Measurements from ENCODE around the gene CHKA. TPM values are rescaled to one million over a fixed set of nuclear protein-coding genes. Genes with fewer than 3 reads are reported as not detected.

The CHKA gene
- total and polyA plus RNA-seq, 4 experiments from 2014 or later, result 1.5 to 2.7 (median 2.6) TPM

- Histone ChIP-seq H3K27ac (ENCODE audit: low read depth, low read length) (no peak overlapping the region), H3K27me3 (ENCODE audit: insufficient read depth, low read length) (no peaks in the 10 kb centered on the region), H3K9me3 (ENCODE audit: control insufficient read depth in 1 of 2, low read length in 2 of 2) (no peaks in the 10 kb centered on the region), H3K4me1 (ENCODE audit: insufficient read depth, low read length) (peaks cover 13% of the 10 kb centered on the region), H3K4me3 (ENCODE audit: low read length in 2 of 2) (no peak overlapping the region), H3K36me3 (ENCODE audit: insufficient read depth, low read length) (peaks cover 26% of the 10 kb centered on the region)
- peaks cover 3 to 16% (median 10%) of the 10 kb centered on the region in 4 donors for H3K4me1 Mint-ChIP-seq
- POLR2A ChIA-PET (ENCODE audit: partially characterized antibody), result no interaction called here
- no peak for DNase-seq
- H3K4me3 Mint-ChIP-seq, result no peak overlapping the region
- H3K36me3 Mint-ChIP-seq, result peaks cover 0 to 38% of the 10 kb centered on the region in 2 donors
- no peaks in the 10 kb centered on the region for H3K9me3 Mint-ChIP-seq
- CTCF ChIA-PET (ENCODE audit: partially characterized antibody), result no interaction called here
- intact Hi-C loops (cut with micrococcal nuclease), result no loop called here
- H3K27me3 Mint-ChIP-seq, result no peaks in the 10 kb centered on the region
- H3K27ac Mint-ChIP-seq, result peak overlapping the region in 1 of 7 donors; percentile 52
These were observed 76.3 kb downstream of the CHKA start for GRCh38 chr11:68044898-68045351.

- Mint-ChIP-seq H3K27me3 (no peaks in the 10 kb centered on the region), H3K9me3 (no peaks in the 10 kb centered on the region), H3K27ac (no peak overlapping the region), H3K4me1 (peaks cover 3 to 23% (median 12%) of the 10 kb centered on the region in 4 donors), H3K36me3 (peaks cover 0 to 39% of the 10 kb centered on the region in 2 donors), H3K4me3 (no peak overlapping the region)
- H3K9me3 ChIP-seq (ENCODE audit: control insufficient read depth in 1 of 2, low read length in 2 of 2), result no peaks in the 10 kb centered on the region
- no peaks in the 10 kb centered on the region for H3K27me3 ChIP-seq (ENCODE audit: insufficient read depth, low read length)
- ChIA-PET POLR2A (ENCODE audit: partially characterized antibody) (no interaction called here), CTCF (ENCODE audit: partially characterized antibody) (no interaction called here)
- DNase-seq, result no peak
- H3K27ac ChIP-seq (ENCODE audit: low read depth, low read length), result no peak overlapping the region
- H3K36me3 ChIP-seq (ENCODE audit: insufficient read depth, low read length), result peaks cover 20% of the 10 kb centered on the region
- intact Hi-C loops (cut with micrococcal nuclease), result no loop called here
- H3K4me3 ChIP-seq (ENCODE audit: low read length in 2 of 2), result no peak overlapping the region
- peaks cover 13% of the 10 kb centered on the region for H3K4me1 ChIP-seq (ENCODE audit: insufficient read depth, low read length)
These were observed 76.9 kb downstream of the CHKA start for GRCh38 chr11:68044145-68044813.

- peaks cover 16% of the 10 kb centered on the region for H3K36me3 ChIP-seq (ENCODE audit: insufficient read depth, low read length)
- POLR2A ChIA-PET (ENCODE audit: partially characterized antibody), result interaction anchor here (5.6 kb wide), 1 partner anchor 13 kb away, joined by 34 read pairs; the partner anchor contains the start of gene NDUFS8
- H3K4me1 ChIP-seq (ENCODE audit: insufficient read depth, low read length), result peaks cover 16% of the 10 kb centered on the region
- CTCF ChIA-PET (ENCODE audit: partially characterized antibody), result interaction anchor here (1.5 kb wide), 1 partner anchor 49 kb away, joined by 4 read pairs; no protein-coding TSS in a partner anchor
- no peaks in the 10 kb centered on the region for H3K9me3 ChIP-seq (ENCODE audit: control insufficient read depth in 1 of 2, low read length in 2 of 2)
- no peaks in the 10 kb centered on the region for H3K27me3 Mint-ChIP-seq
- H3K36me3 Mint-ChIP-seq, result peaks cover 0 to 36% of the 10 kb centered on the region in 2 donors
- H3K4me3 Mint-ChIP-seq, result no peak overlapping the region
- no peaks in the 10 kb centered on the region for H3K27me3 ChIP-seq (ENCODE audit: insufficient read depth, low read length)
- intact Hi-C loops (cut with micrococcal nuclease), result no loop called here
- DNase-seq, result no peak
- H3K4me3 ChIP-seq (ENCODE audit: low read length in 2 of 2), result no peak overlapping the region
- no peak overlapping the region for H3K27ac Mint-ChIP-seq
- no peak overlapping the region for H3K27ac ChIP-seq (ENCODE audit: low read depth, low read length)
- H3K4me1 Mint-ChIP-seq, result peaks cover 3 to 25% (median 12%) of the 10 kb centered on the region in 4 donors
- no peaks in the 10 kb centered on the region for H3K9me3 Mint-ChIP-seq
These were observed 77.6 kb downstream of the CHKA start for GRCh38 chr11:68043349-68044144.

- no peak overlapping the region for H3K4me3 ChIP-seq (ENCODE audit: low read length in 2 of 2)
- H3K9me3 ChIP-seq (ENCODE audit: control insufficient read depth in 1 of 2, low read length in 2 of 2), result no peaks in the 10 kb centered on the region
- peaks cover 16% of the 10 kb centered on the region for H3K36me3 ChIP-seq (ENCODE audit: insufficient read depth, low read length)
- Mint-ChIP-seq H3K36me3 (peaks cover 0 to 33% of the 10 kb centered on the region in 2 donors), H3K27ac (no peak overlapping the region), H3K4me3 (no peak overlapping the region), H3K9me3 (no peaks in the 10 kb centered on the region), H3K27me3 (no peaks in the 10 kb centered on the region), H3K4me1 (peaks cover 3 to 25% (median 12%) of the 10 kb centered on the region in 4 donors)
- DNase-seq, result no peak
- H3K27ac ChIP-seq (ENCODE audit: low read depth, low read length), result no peak overlapping the region
- H3K27me3 ChIP-seq (ENCODE audit: insufficient read depth, low read length), result no peaks in the 10 kb centered on the region
- peaks cover 21% of the 10 kb centered on the region for H3K4me1 ChIP-seq (ENCODE audit: insufficient read depth, low read length)
- CTCF ChIA-PET (ENCODE audit: partially characterized antibody), result interaction anchor here (1.5 kb wide), 1 partner anchor 49 kb away, joined by 4 read pairs; no protein-coding TSS in a partner anchor
- POLR2A ChIA-PET (ENCODE audit: partially characterized antibody), result interaction anchor here (5.6 kb wide), 1 partner anchor 12 kb away, joined by 34 read pairs; the partner anchor contains the start of gene NDUFS8
- intact Hi-C loops (cut with micrococcal nuclease), result no loop called here
These were observed 78.2 kb downstream of the CHKA start for GRCh38 chr11:68043029-68043348.

- no peak for DNase-seq
- peak overlapping the region in 1 of 8 donors; percentile 6 for H3K4me3 Mint-ChIP-seq
- intact Hi-C loops (cut with micrococcal nuclease), result no loop called here
These were observed 78.8 kb downstream of the CHKA start for GRCh38 chr11:68042219-68043028.

GRCh38 chr11:68041617-68042218 lies 79.5 kb downstream of the CHKA start:
- Mint-ChIP-seq H3K36me3 (peaks cover 0 to 27% of the 10 kb centered on the region in 2 donors), H3K9me3 (no peaks in the 10 kb centered on the region), H3K4me1 (peaks cover 9 to 36% (median 20%) of the 10 kb centered on the region in 4 donors), H3K27me3 (no peaks in the 10 kb centered on the region), H3K27ac (peak overlapping the region; percentile 60 to 91 (median 79)), H3K4me3 (peak overlapping the region; percentile 16 to 66 (median 44))
- intact Hi-C loops (cut with micrococcal nuclease), result no loop called here
- H3K27ac ChIP-seq (ENCODE audit: low read depth, low read length), result peak overlapping the region; percentile 90
- no peaks in the 10 kb centered on the region for H3K27me3 ChIP-seq (ENCODE audit: insufficient read depth, low read length)
- CTCF ChIA-PET (ENCODE audit: partially characterized antibody), result interaction anchor here (1.1 to 1.5 kb wide), 2 partner anchors 47 to 168 kb away, joined by 4 read pairs; no protein-coding TSS in a partner anchor
- H3K4me1 ChIP-seq (ENCODE audit: insufficient read depth, low read length), result peaks cover 34% of the 10 kb centered on the region
- DNase-seq, result no peak
- H3K9me3 ChIP-seq (ENCODE audit: control insufficient read depth in 1 of 2, low read length in 2 of 2), result no peaks in the 10 kb centered on the region
- peaks cover 16% of the 10 kb centered on the region for H3K36me3 ChIP-seq (ENCODE audit: insufficient read depth, low read length)
- H3K4me3 ChIP-seq (ENCODE audit: low read length in 2 of 2), result no peak overlapping the region
- POLR2A ChIA-PET (ENCODE audit: partially characterized antibody), result interaction anchor here (0.6 to 5.6 kb wide), 3 partner anchors 11 to 307 kb away, joined by 3 to 34 read pairs (median 4); partner anchors contain the start of gene NDUFS8

More at GRCh38 chr11:68042219-68043028, 78.8 kb downstream of the CHKA start:
- ChIA-PET CTCF (ENCODE audit: partially characterized antibody) (interaction anchor here (1.1 to 1.5 kb wide), 2 partner anchors 48 to 167 kb away, joined by 4 read pairs; no protein-coding TSS in a partner anchor), POLR2A (ENCODE audit: partially characterized antibody) (interaction anchor here (0.6 to 5.6 kb wide), 3 partner anchors 12 to 307 kb away, joined by 3 to 34 read pairs (median 4); partner anchors contain the start of gene NDUFS8)
- Mint-ChIP-seq H3K36me3 (peaks cover 0 to 29% of the 10 kb centered on the region in 2 donors), H3K9me3 (no peaks in the 10 kb centered on the region), H3K27me3 (no peaks in the 10 kb centered on the region), H3K27ac (peak overlapping the region in 2 of 7 donors; percentile 64 to 71), H3K4me1 (peaks cover 3 to 29% (median 14%) of the 10 kb centered on the region in 4 donors)
- Histone ChIP-seq H3K36me3 (ENCODE audit: insufficient read depth, low read length) (peaks cover 16% of the 10 kb centered on the region), H3K27ac (ENCODE audit: low read depth, low read length) (no peak overlapping the region), H3K4me1 (ENCODE audit: insufficient read depth, low read length) (peaks cover 27% of the 10 kb centered on the region), H3K27me3 (ENCODE audit: insufficient read depth, low read length) (no peaks in the 10 kb centered on the region), H3K4me3 (ENCODE audit: low read length in 2 of 2) (no peak overlapping the region), H3K9me3 (ENCODE audit: control insufficient read depth in 1 of 2, low read length in 2 of 2) (no peaks in the 10 kb centered on the region)
